CD4-positive, alpha-beta T cell treated with Interleukin-2 at 100 ng/mL for 4 hours (primary cell): ENCODE data around the gene CAPN5.

Source experiments
- DNase-seq: peaks from one replicate; pipeline ENCODE4 v3.0.0-alpha.2; 2020; ENCODE audit warnings: low spot score

CAPN5 gene

GRCh38 chr11:77065878-77066228 lies 918 bp upstream of the CAPN5 start:
- DNase-seq: no peak

- DNase-seq: no peak
Observed at GRCh38 chr11:77067861-77068443, 1.2 kb downstream of the CAPN5 start.

DNA sequence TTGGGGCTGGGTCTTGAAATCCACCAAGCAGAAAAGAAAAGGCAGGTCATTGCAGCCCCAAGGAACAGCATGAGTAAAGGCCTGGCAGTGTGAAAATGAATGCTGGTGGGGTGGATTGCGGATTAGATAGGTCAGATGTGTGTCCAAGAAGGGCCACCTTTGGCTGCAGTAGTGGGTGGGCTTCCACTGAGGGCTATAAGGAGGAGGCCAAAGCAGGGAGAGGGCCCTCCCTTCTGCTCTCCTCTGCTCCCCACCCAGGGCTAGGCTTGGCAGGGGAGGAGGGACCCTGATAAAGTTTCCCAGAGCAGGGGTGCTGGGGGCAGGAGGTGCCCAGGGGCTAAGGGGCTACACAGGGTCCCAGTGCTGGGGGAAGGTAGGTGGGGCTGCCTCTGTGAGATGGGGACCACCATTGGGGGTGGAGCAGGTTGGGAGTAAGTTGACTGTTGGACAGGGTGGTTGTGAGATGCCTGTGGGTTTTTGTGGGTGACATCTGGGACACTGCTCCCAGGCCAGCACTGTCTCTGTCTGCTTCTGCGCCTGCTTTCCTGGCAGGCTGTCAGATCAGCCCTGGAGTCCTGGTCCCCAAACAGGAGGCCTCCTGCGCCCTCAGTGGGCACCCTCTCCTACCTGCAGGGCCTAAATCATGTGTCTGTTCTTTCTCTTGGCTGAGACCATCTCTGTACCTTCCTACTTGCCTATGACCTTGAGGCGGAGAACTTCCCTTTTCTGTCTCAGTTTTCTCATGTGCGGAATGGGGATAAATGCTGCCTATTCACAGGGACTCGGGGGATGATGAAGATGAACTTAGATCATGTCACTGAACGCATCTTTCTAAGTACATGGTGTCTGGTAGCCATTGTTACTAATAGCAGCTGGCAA lies 1.9 kb downstream of the CAPN5 start:
- DNase-seq: no peak

GRCh38 chr11:77069336-77069968 lies 2.7 kb downstream of the CAPN5 start:
- no peak for DNase-seq

DNA sequence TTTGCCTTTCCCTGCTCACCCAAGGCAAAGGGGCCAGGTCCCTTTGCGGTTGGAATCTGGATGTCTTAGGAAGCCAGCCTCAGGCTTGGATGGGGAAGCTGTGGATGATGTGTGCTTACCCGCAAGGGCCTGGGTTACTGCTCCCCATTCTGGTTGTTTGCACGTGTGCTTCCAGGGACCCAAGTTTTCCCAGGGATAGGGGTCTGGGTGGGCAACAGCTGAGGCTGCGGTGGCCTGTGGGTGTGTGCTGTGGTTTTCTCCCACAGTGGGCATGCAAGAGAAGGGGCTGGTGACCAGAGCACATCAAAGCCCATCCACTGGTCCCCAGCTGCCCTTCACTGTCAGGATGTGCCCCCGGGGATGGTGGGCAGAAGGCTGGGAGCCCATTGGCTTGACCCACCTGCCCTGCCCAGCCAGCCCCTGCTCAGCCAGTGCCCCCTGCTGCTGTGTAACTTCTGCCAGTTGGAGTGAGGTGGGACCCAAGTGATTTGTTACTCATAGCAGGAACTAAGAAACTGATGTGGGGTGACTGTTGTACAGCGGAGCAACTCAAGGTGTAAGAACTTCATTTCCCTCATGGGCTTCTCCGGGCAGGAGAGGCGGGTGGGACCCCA lies 3.3 kb downstream of the CAPN5 start:
- DNase-seq: no peak

DNA sequence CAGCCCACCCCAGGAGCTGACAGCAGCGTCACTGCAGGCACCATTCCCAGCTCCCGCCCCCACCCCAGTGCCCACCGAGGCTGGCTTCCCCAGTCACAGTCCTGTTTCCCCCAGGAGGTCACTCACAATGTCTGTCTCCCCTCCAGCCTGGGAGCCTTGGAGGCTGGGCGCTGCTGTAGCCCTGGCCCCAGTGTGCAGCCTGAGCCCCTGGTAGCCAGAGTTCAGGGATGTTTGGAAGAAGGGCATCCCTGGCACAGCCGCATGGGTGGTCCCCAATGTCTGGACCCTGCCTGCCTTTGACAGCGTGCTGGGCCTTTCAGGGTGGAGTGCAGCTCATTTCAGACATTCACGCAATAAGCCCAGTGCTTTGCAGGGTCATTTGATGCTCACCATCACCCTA lies 4.3 kb downstream of the CAPN5 start:
- no peak for DNase-seq

- no peak for DNase-seq
Observed at GRCh38 chr11:77071671-77072605, 5.2 kb downstream of the CAPN5 start.

DNA sequence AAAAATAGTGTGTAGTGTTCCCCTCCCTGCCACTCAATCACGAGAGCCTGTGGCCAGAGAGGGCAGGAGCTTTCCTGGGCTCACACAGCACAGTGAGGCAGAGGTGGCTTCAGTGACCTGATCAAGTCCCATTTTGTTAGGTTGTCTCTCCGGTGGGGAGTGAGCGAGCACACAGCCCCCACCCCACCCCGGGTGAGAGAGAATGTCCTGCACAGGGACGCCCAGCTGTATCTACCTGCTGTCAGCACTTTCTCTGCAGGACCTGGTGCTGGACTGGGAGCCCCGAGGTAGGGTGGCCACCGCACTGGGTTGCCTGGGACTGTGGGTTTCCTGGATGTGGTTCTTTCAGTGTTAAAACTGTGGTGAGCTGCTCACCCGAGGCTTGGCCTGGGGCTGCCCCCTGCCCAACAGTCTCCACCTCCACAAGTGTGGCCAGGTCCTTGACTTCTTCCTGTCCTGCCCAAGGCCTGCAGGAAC lies 6.1 kb downstream of the CAPN5 start:
- no peak for DNase-seq

GRCh38 chr11:77073328-77074001 lies 6.7 kb downstream of the CAPN5 start:
- DNase-seq: no peak

DNA sequence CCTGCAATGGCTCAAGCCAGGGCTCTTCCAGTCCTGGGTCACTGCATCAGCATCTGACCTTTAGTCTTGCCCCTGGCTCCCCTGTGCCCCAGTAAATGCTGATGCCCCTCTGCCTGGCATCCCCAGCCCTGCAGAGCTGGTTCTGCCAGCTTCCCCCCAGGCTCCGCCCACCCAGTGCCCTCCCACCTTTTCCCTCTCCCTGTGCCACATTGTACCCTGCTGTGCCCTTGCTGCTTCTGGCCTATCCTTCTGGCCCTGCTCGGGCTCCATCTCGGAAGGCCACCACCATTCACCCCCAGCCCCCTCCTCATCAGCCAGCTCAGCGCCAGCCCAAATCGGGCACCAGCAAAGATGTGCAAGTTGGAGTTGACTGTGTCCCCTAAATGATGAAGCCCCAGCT lies 7.4 kb downstream of the CAPN5 start:
- no peak for DNase-seq

DNA sequence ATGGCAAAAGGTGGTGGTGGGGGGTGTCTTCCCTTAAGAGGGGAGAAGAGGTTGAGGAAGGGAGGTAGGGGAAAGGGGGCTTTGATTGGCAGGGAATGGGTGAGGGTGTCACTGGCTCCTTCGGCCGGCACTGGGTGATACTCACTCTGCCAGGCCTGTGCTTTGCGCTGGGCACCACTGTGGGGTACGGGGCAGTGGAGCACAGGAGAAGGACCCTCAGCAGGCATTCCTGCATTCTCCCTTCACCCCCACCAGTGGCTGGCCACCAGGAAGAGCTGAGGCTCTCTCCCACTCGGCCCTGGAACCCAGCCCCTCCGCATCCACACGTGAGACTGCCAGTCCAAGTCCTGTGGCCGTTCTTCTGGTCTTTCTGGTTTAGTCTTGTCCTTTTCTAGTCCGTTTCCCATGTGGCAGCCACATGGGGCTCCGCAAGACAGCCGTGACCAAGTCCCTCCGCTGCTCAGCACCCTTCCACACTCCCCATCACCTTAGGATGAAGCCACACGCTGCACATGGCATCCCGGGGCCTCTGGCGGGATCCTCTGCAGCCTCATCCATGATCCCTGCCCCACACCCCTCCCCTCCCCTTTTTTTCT lies 8.0 kb downstream of the CAPN5 start:
- DNase-seq: no peak

- DNase-seq: no peak
Observed at GRCh38 chr11:77075425-77075905, 8.7 kb downstream of the CAPN5 start.

GRCh38 chr11:77079666-77080065 lies 12.9 kb downstream of the CAPN5 start:
- DNase-seq: no peak

DNA sequence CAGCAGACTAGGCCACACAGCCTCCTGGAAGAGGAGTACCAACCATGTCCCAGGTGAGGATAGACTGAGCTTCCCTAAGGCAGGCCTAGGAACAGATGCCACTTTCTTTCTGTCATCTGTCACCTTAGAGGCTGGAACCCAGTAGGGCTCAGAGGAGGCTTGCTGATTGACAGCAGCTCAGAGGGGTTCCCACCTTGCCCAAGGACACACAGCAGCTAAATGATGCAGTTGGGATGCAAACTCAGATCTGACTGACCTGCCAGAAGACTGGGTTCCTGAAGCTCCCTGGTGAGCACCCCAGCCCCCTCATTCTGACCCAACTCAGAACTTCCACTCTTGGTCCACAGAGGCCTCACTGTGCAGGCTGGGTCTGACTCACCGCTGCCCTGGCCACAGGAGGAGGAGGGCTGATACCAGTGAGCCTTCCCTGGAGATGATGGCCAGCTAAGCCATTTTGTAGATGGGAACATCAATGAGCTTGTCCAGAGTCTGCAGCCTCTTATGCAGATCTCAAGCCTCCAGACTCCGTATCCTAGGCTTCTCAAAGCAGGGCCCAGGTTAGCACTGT lies 14.0 kb downstream of the CAPN5 start:
- DNase-seq: no peak

- DNase-seq: no peak
Observed at GRCh38 chr11:77081381-77081851, 14.6 kb downstream of the CAPN5 start.

DNA sequence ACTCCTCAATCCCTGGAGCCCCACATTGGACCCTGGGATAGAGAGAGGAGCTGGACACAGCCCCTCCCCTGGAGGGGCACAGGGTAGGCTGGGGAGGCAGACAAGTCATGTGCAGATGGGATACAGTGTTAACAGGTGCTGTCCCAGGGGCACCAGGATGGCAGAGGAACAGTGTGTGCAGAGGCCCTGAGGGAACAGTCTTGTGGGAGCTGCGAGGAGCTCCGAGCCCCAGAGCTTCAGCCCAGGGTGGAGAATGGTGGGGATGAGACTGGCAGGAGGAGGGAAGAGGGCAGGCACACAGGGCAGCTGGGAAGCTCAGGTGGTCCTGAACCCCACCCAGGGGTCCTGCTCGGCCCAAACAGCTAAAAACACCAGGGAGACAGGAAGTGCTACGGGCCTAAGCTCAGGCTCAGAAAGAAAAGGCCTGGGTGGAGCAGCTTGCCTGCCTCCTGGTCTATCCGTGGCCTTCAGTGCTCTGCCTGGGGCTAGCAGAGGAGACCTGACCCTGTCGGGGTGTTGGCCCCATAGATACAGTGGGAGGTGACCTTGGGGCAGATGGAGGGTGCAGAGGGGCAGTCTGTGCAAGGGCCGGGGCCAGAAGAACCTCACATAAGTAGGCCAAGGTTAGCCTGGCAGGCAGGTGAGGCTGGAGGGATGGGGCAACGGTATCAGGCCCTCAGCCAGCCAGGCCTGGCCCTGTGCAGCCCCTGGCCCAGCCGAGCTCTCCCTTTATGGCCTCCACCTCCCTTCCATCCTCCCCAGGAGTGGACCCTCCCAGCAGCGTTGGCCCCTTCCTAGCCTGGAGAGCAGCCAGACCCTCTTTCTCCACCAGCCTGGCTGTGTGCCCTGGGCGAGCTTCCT lies 15.4 kb downstream of the CAPN5 start:
- no peak for DNase-seq

- peak; percentile 45 for DNase-seq
Observed at GRCh38 chr11:77082838-77083565, 16.2 kb downstream of the CAPN5 start.

DNA sequence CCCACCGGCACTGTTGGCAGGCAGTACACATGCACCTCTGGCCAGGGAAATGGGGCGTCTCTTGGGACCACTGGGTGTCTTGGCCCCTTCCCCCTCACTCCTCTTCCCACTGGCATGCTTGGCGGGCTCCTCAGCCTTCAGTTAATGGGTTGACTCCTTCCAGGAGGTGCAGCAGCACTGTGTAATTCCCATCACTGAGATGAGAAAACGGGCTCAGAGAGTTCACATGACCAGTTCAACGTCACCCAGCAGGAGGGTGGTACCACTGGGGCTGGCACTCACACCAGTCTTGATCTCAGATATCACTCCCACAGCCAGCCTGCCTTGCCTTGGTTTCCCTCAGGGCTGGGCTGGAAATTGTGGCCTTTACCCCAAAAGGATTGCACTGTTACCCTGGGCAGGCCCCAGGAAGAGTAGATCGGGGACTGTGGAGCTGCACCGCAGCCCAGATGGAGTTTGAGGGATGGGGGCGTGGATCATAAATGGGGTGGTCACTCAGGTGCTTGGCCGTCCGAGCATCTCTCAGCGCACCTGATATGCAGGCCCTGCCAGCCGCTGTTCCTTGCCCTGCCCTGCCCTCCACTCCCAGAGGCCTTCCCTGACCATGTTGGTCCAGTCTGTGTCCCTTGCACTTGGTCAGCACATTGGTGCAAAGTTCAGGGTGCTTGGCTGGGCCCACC lies 16.9 kb downstream of the CAPN5 start:
- DNase-seq: no peak
